ENCODE results near the gene CADPS2.

CADPS2 gene

GRCh38 chr7:122881324-122881723 is 4.9 kb downstream of the CADPS2 start:
- no peaks in the 10 kb centered on the region for H4K20me1 ChIP-seq (ENCODE audit: insufficient read depth, low read length)

GRCh38 chr7:122869260-122869659 is 17.0 kb downstream of the CADPS2 start:
- H3K4me1 ChIP-seq (ENCODE audit: insufficient read depth, low read length, severe bottlenecking): no peaks in the 10 kb centered on the region
- TF ChIP-seq CTCF (IDR thresholded peaks at IDR 0.05; ENCODE audit: low read length) (no peak), EZH2 (IDR thresholded peaks at IDR 0.05; ENCODE audit: borderline replicate concordance, low read length) (no peak)
- H3K36me3 ChIP-seq (ENCODE audit: insufficient read depth, low read length): no peaks in the 10 kb centered on the region
- no peaks in the 10 kb centered on the region for H3F3A ChIP-seq (ENCODE audit: insufficient read depth, low read length)
- H3K79me2 ChIP-seq (ENCODE audit: insufficient read depth, low read length): no peaks in the 10 kb centered on the region
- peaks cover 7% of the 10 kb centered on the region for H3K9me3 ChIP-seq (ENCODE audit: low read length)
- no peaks in the 10 kb centered on the region for H3K27me3 ChIP-seq (ENCODE audit: insufficient read depth, low read length)
- no peak overlapping the region for H2AFZ ChIP-seq (ENCODE audit: low read length)
- no peak overlapping the region for H3K27ac ChIP-seq (ENCODE audit: low read depth, low read length, poor library complexity, severe bottlenecking)
- peaks cover 2% of the 10 kb centered on the region; the same call in 1 of the 2 replicates for H4K20me1 ChIP-seq (ENCODE audit: insufficient read depth, low read length)
- H3K4me3 ChIP-seq (ENCODE audit: low read depth, low read length, poor library complexity, severe bottlenecking): no peak overlapping the region
- peaks cover 6% of the 10 kb centered on the region for H3K9me2 ChIP-seq (ENCODE audit: low read depth, low read length)
- H3K4me2 ChIP-seq (ENCODE audit: low read length): no peak overlapping the region
- no peak overlapping the region for H3K9ac ChIP-seq (ENCODE audit: low read length)

More at GRCh38 chr7:122881324-122881723, 4.9 kb downstream of the CADPS2 start:
- no peaks in the 10 kb centered on the region for H3F3A ChIP-seq (ENCODE audit: insufficient read depth, low read length)
- no peak overlapping the region for H2AFZ ChIP-seq (ENCODE audit: low read length)
- no peaks in the 10 kb centered on the region for H3K9me3 ChIP-seq (ENCODE audit: low read length)
- no peak overlapping the region for H3K4me2 ChIP-seq (ENCODE audit: low read length)
- no peak overlapping the region for H3K9ac ChIP-seq (ENCODE audit: low read length)
- H3K4me1 ChIP-seq (ENCODE audit: insufficient read depth, low read length, severe bottlenecking): no peaks in the 10 kb centered on the region
- no peaks in the 10 kb centered on the region for H3K27me3 ChIP-seq (ENCODE audit: insufficient read depth, low read length)
- no peak overlapping the region for H3K27ac ChIP-seq (ENCODE audit: low read depth, low read length, poor library complexity, severe bottlenecking)
- 0 out of 2 replicates have a peak, but pooled peaks cover 3% of the 10 kb centered on the region for H3K9me2 ChIP-seq (ENCODE audit: low read depth, low read length)
- H3K36me3 ChIP-seq (ENCODE audit: insufficient read depth, low read length): no peaks in the 10 kb centered on the region
- TF ChIP-seq EZH2 (IDR thresholded peaks at IDR 0.05; ENCODE audit: borderline replicate concordance, low read length) (no peak), CTCF (IDR thresholded peaks at IDR 0.05; ENCODE audit: low read length) (no peak)
- no peak overlapping the region for H3K4me3 ChIP-seq (ENCODE audit: low read depth, low read length, poor library complexity, severe bottlenecking)
- no peaks in the 10 kb centered on the region for H3K79me2 ChIP-seq (ENCODE audit: insufficient read depth, low read length)

GRCh38 chr7:122867471-122867980 is 18.7 kb downstream of the CADPS2 start:
- H3K4me3 ChIP-seq (ENCODE audit: low read depth, low read length, poor library complexity, severe bottlenecking): no peak overlapping the region
- H3K9me2 ChIP-seq (ENCODE audit: low read depth, low read length): peaks cover 5% of the 10 kb centered on the region
- TF ChIP-seq EZH2 (IDR thresholded peaks at IDR 0.05; ENCODE audit: borderline replicate concordance, low read length) (no peak), CTCF (IDR thresholded peaks at IDR 0.05; ENCODE audit: low read length) (no peak)
- no peak overlapping the region for H3K4me2 ChIP-seq (ENCODE audit: low read length)
- H2AFZ ChIP-seq (ENCODE audit: low read length): no peak overlapping the region
- H3K27ac ChIP-seq (ENCODE audit: low read depth, low read length, poor library complexity, severe bottlenecking): no peak overlapping the region
- H3K79me2 ChIP-seq (ENCODE audit: insufficient read depth, low read length): no peaks in the 10 kb centered on the region
- H3K36me3 ChIP-seq (ENCODE audit: insufficient read depth, low read length): no peaks in the 10 kb centered on the region
- no peaks in the 10 kb centered on the region for H3F3A ChIP-seq (ENCODE audit: insufficient read depth, low read length)
- no peak overlapping the region for H3K9ac ChIP-seq (ENCODE audit: low read length)
- H3K4me1 ChIP-seq (ENCODE audit: insufficient read depth, low read length, severe bottlenecking): no peaks in the 10 kb centered on the region
- peaks cover 2% of the 10 kb centered on the region; the same call in 1 of the 2 replicates for H4K20me1 ChIP-seq (ENCODE audit: insufficient read depth, low read length)
- no peaks in the 10 kb centered on the region for H3K27me3 ChIP-seq (ENCODE audit: insufficient read depth, low read length)
- peaks cover 7% of the 10 kb centered on the region for H3K9me3 ChIP-seq (ENCODE audit: low read length)
